NCI-H2227 treated with DMSO at 0.1 percent for 48 hours (cell line): ENCODE results near the gene CCNL2.
"Not testable (repeated sequence)": the region's sequence is repeated elsewhere in the genome, so short reads cannot be mapped to it uniquely, and the experiment has no call there.

Experiments used
- DNase-seq: peaks from one replicate; lab custom pipeline; 2025; lab: John Stamatoyannopoulos, UW

The CCNL2 gene

GRCh38 chr1:1399872-1400575, 889 bp upstream of the CCNL2 start:
- DNase-seq: no peak

- no peak for DNase-seq
Observed at GRCh38 chr1:1398677-1399186, 403 bp downstream of the CCNL2 start.

GRCh38 chr1:1397839-1398523, 1.2 kb downstream of the CCNL2 start:
- DNase-seq: no peak

GRCh38 chr1:1395166-1395565, 4.0 kb downstream of the CCNL2 start:
- DNase-seq: no peak

- no peak for DNase-seq
Observed at GRCh38 chr1:1394116-1394515, 5.0 kb downstream of the CCNL2 start.

GRCh38 chr1:1393428-1393827, 5.7 kb downstream of the CCNL2 start:
- no peak for DNase-seq

- DNase-seq: no peak
Observed at GRCh38 chr1:1393014-1393413, 6.1 kb downstream of the CCNL2 start.

- no peak for DNase-seq
Observed at GRCh38 chr1:1391225-1391624, 7.9 kb downstream of the CCNL2 start.

- no peak for DNase-seq
Observed at GRCh38 chr1:1390675-1391074, 8.5 kb downstream of the CCNL2 start.

- no peak for DNase-seq
Observed at GRCh38 chr1:1388078-1388472, 11.1 kb downstream of the CCNL2 start.

- no peak for DNase-seq
Observed at GRCh38 chr1:1387098-1388077, 11.7 kb downstream of the CCNL2 start.

GRCh38 chr1:1385931-1386330, 13.2 kb downstream of the CCNL2 start:
- no peak for DNase-seq

- DNase-seq: not testable (repeated sequence)
Observed at GRCh38 chr1:1385339-1385738, 13.8 kb downstream of the CCNL2 start.

- DNase-seq: no peak
Observed at GRCh38 chr1:1381294-1381693, 17.8 kb downstream of the CCNL2 start.

GRCh38 chr1:1380860-1381259, 18.3 kb downstream of the CCNL2 start:
- no peak for DNase-seq

GRCh38 chr1:1377540-1378205, 21.5 kb downstream of the CCNL2 start:
- DNase-seq: no peak

- DNase-seq: no peak
Observed at GRCh38 chr1:1376551-1377226, 22.4 kb downstream of the CCNL2 start.

- DNase-seq: peak; percentile 98
Observed at GRCh38 chr1:1374929-1375662, 24.0 kb downstream of the CCNL2 start, which contains the start of gene AURKAIP1. AURKAIP1 (minus strand) TSS chr1:1375207; CDS start chr1:1374756, 451 bp downstream.

- DNase-seq: no peak
Observed at GRCh38 chr1:1374589-1374928, 24.6 kb downstream of the CCNL2 start.

- no peak for DNase-seq
Observed at GRCh38 chr1:1373815-1374588, 25.1 kb downstream of the CCNL2 start.
